ENCODE results near the gene MCM5.

DNA sequence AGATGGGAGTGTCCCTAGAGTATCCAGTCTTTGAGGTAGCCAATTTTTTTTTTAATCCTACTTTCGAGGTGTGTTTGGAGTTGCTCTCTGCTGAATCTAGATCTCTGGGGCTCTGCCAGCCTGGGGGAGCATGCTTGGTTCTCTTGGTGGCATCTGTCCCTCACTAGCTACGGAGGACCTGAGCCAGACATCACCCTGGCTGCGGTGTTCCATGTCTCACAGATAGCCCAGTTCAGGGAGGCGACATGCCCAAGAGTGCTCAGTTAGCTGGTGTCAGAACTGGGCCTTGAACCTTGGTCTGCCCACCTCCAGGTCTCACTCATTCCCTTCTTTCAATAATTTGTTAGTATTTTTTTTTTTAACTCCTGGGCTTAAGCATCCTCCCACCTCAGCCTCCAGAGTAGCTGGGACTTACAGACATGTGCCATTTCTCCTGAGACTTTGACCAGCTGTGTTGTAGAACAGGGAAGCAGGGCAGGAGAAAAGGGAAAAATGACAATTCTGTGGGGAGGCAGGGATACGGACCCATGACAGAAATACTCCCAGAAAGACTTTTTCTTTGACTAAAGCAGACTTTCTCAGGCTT is 18.4 kb upstream of the MCM5 start:
- TF ChIP-seq CTCF (conservative IDR thresholded peaks at IDR 0.05 in 1 of 2, IDR thresholded peaks at IDR 0.05 in 1 of 2; ENCODE audit: extremely low read depth in 1 of 2, insufficient read depth in 1 of 2, low read depth in 1 of 2, low read length in 2 of 2) (no peak), EZH2 (IDR thresholded peaks at IDR 0.05; ENCODE audit: borderline replicate concordance, low read length) (no peak)

Measured in mammary epithelial cell (primary cell).